ENCODE results near the gene THSD7A. TPM values are rescaled to one million over a fixed set of nuclear protein-coding genes. Genes with fewer than 3 reads are reported as not detected.

The THSD7A gene
- total RNA-seq, 4 donors from 2014 or later, result 3.9 to 12.3 (median 5.9) TPM

GRCh38 chr7:11768263-11768662 is 63.7 kb downstream of the THSD7A start:
- no peak for TF ChIP-seq CTCF (IDR thresholded peaks at IDR 0.05)

GRCh38 chr7:11767148-11767547 is 64.8 kb downstream of the THSD7A start:
- no peak for ATAC-seq (ENCODE audit: low FRiP score)
- no peak for TF ChIP-seq CTCF (IDR thresholded peaks at IDR 0.05)
- no peak for DNase-seq (ENCODE audit: low spot score)

More at GRCh38 chr7:11768263-11768662, 63.7 kb downstream of the THSD7A start:
- no peak for ATAC-seq (ENCODE audit: low FRiP score)
- no peak for DNase-seq (ENCODE audit: low spot score)

- no peak for DNase-seq (ENCODE audit: low spot score)
- no peak for ATAC-seq (ENCODE audit: low FRiP score)
- no peak for TF ChIP-seq CTCF (IDR thresholded peaks at IDR 0.05)
These were observed 71.6 kb downstream of the THSD7A start for GRCh38 chr7:11760372-11760771.

GRCh38 chr7:11758627-11759111 is 73.3 kb downstream of the THSD7A start:
- no peak for ATAC-seq (ENCODE audit: low FRiP score)
- no peak for TF ChIP-seq CTCF (IDR thresholded peaks at IDR 0.05)
- no peak for DNase-seq (ENCODE audit: low spot score)

- DNase-seq (ENCODE audit: low spot score), result no peak
- TF ChIP-seq CTCF (IDR thresholded peaks at IDR 0.05), result no peak
- no peak for ATAC-seq (ENCODE audit: low FRiP score)
These were observed 74.8 kb downstream of the THSD7A start for GRCh38 chr7:11757153-11757552.

GRCh38 chr7:11754933-11755332 is 77.1 kb downstream of the THSD7A start:
- DNase-seq (ENCODE audit: low spot score) (no peak), ATAC-seq (ENCODE audit: low FRiP score) (no peak)
- TF ChIP-seq CTCF (IDR thresholded peaks at IDR 0.05), result no peak

GRCh38 chr7:11754123-11754522 is 77.9 kb downstream of the THSD7A start:
- ATAC-seq (ENCODE audit: low FRiP score), result no peak
- no peak for TF ChIP-seq CTCF (IDR thresholded peaks at IDR 0.05)
- no peak for DNase-seq (ENCODE audit: low spot score)
